Activated naive CD8-positive, alpha-beta T cell treated with anti-CD3 and anti-CD28 coated beads, Interleukin-2, amount 50 U/mL, for 24 hours (primary cell): ENCODE data around the gene IL17REL.

Experiments
- ATAC-seq: fragments of 150-1000 bp; cut with Tn5 transposase; one replicate; pipeline ENCODE4 v1.10.0; 2021
- DNase-seq: peaks from one replicate; pipeline ENCODE4 v3.0.0; 2021
- H3K27ac Mint-ChIP-seq: one replicate; pipeline ENCODE4 v1.8.0; 2021; ENCODE audit warnings: mild to moderate bottlenecking, mixed read lengths
- H3K27me3 Mint-ChIP-seq: one replicate; pipeline ENCODE4 v1.8.0; 2021; ENCODE audit warnings: mixed read lengths
- H3K36me3 Mint-ChIP-seq: one replicate; pipeline ENCODE4 v1.8.0; 2021; ENCODE audit warnings: low read depth, mixed read lengths
- H3K4me1 Mint-ChIP-seq: one replicate; pipeline ENCODE4 v1.8.0; 2021; ENCODE audit warnings: mixed read lengths
- H3K4me3 Mint-ChIP-seq: one replicate; pipeline ENCODE4 v1.8.0; 2021; ENCODE audit warnings: mild to moderate bottlenecking, moderate library complexity, mixed read lengths
- H3K9me3 Mint-ChIP-seq: one replicate; pipeline ENCODE4 v1.8.0; 2021; ENCODE audit warnings: mixed read lengths

Gene IL17REL

GRCh38 chr22:50008151-50009040 lies 4.2 kb downstream of the IL17REL start:
- H3K9me3 Mint-ChIP-seq, result no peaks in the 10 kb centered on the region
- no peaks in the 10 kb centered on the region for H3K36me3 Mint-ChIP-seq
- peaks cover 23% of the 10 kb centered on the region for H3K4me1 Mint-ChIP-seq
- H3K4me3 Mint-ChIP-seq, result no peak overlapping the region
- DNase-seq (no peak), ATAC-seq (no peak)
- no peak overlapping the region for H3K27ac Mint-ChIP-seq
- peaks cover 6% of the 10 kb centered on the region for H3K27me3 Mint-ChIP-seq

GRCh38 chr22:50007057-50007511 lies 5.5 kb downstream of the IL17REL start:
- DNase-seq (no peak), ATAC-seq (no peak)
- Mint-ChIP-seq H3K36me3 (no peaks in the 10 kb centered on the region), H3K9me3 (no peaks in the 10 kb centered on the region), H3K4me1 (peaks cover 21% of the 10 kb centered on the region), H3K27me3 (peaks cover 10% of the 10 kb centered on the region), H3K4me3 (no peak overlapping the region), H3K27ac (no peak overlapping the region)

GRCh38 chr22:50004918-50005317 lies 7.6 kb downstream of the IL17REL start:
- no peaks in the 10 kb centered on the region for H3K36me3 Mint-ChIP-seq
- no peak for ATAC-seq
- DNase-seq, result no peak
- no peaks in the 10 kb centered on the region for H3K9me3 Mint-ChIP-seq
- H3K4me1 Mint-ChIP-seq, result peaks cover 14% of the 10 kb centered on the region
- no peak overlapping the region for H3K4me3 Mint-ChIP-seq
- H3K27ac Mint-ChIP-seq, result no peak overlapping the region
- H3K27me3 Mint-ChIP-seq, result peaks cover 7% of the 10 kb centered on the region

GRCh38 chr22:50002791-50003190 lies 9.8 kb downstream of the IL17REL start:
- no peaks in the 10 kb centered on the region for H3K36me3 Mint-ChIP-seq
- peaks cover 12% of the 10 kb centered on the region for H3K27me3 Mint-ChIP-seq
- peaks cover 16% of the 10 kb centered on the region for H3K4me1 Mint-ChIP-seq
- no peak overlapping the region for H3K4me3 Mint-ChIP-seq
- H3K27ac Mint-ChIP-seq, result no peak overlapping the region
- ATAC-seq (no peak), DNase-seq (no peak)
- no peaks in the 10 kb centered on the region for H3K9me3 Mint-ChIP-seq

GRCh38 chr22:50001388-50002231 lies 11.0 kb downstream of the IL17REL start:
- peaks cover 16% of the 10 kb centered on the region for H3K4me1 Mint-ChIP-seq
- H3K27ac Mint-ChIP-seq, result no peak overlapping the region
- no peak for ATAC-seq
- H3K4me3 Mint-ChIP-seq, result no peak overlapping the region
- H3K9me3 Mint-ChIP-seq, result no peaks in the 10 kb centered on the region
- DNase-seq, result no peak
- no peaks in the 10 kb centered on the region for H3K36me3 Mint-ChIP-seq
- H3K27me3 Mint-ChIP-seq, result peaks cover 12% of the 10 kb centered on the region

GRCh38 chr22:50000587-50001387 lies 11.8 kb downstream of the IL17REL start:
- peaks cover 13% of the 10 kb centered on the region for H3K4me1 Mint-ChIP-seq
- H3K27me3 Mint-ChIP-seq, result peaks cover 12% of the 10 kb centered on the region
- H3K4me3 Mint-ChIP-seq, result no peak overlapping the region
- ATAC-seq (no peak), DNase-seq (no peak)
- no peaks in the 10 kb centered on the region for H3K9me3 Mint-ChIP-seq
- H3K36me3 Mint-ChIP-seq, result no peaks in the 10 kb centered on the region
- H3K27ac Mint-ChIP-seq, result no peak overlapping the region

- Mint-ChIP-seq H3K9me3 (no peaks in the 10 kb centered on the region), H3K36me3 (no peaks in the 10 kb centered on the region), H3K4me1 (peaks cover 11% of the 10 kb centered on the region), H3K27ac (no peak overlapping the region), H3K27me3 (peaks cover 12% of the 10 kb centered on the region), H3K4me3 (no peak overlapping the region)
- DNase-seq (no peak), ATAC-seq (no peak)
Measured at GRCh38 chr22:49999946-50000586, 12.5 kb downstream of the IL17REL start.

- Mint-ChIP-seq H3K4me1 (peaks cover 7% of the 10 kb centered on the region), H3K36me3 (no peaks in the 10 kb centered on the region), H3K4me3 (no peak overlapping the region), H3K27me3 (peaks cover 12% of the 10 kb centered on the region), H3K27ac (no peak overlapping the region), H3K9me3 (no peaks in the 10 kb centered on the region)
- ATAC-seq, result no peak
- no peak for DNase-seq
Measured at GRCh38 chr22:49999063-49999945, 13.3 kb downstream of the IL17REL start.

GRCh38 chr22:49998718-49999062 lies 13.9 kb downstream of the IL17REL start:
- Mint-ChIP-seq H3K4me3 (peak overlapping the region; percentile 3), H3K27me3 (peaks cover 12% of the 10 kb centered on the region)
- no peak for ATAC-seq

GRCh38 chr22:49997932-49998717 lies 14.4 kb downstream of the IL17REL start:
- peaks cover 12% of the 10 kb centered on the region for H3K27me3 Mint-ChIP-seq
- H3K9me3 Mint-ChIP-seq, result no peaks in the 10 kb centered on the region
- H3K36me3 Mint-ChIP-seq, result no peaks in the 10 kb centered on the region
- H3K4me1 Mint-ChIP-seq, result peaks cover 11% of the 10 kb centered on the region
- no peak for DNase-seq
- H3K4me3 Mint-ChIP-seq, result peak overlapping the region; percentile 3
- H3K27ac Mint-ChIP-seq, result no peak overlapping the region
- no peak for ATAC-seq

More at GRCh38 chr22:49998718-49999062, 13.9 kb downstream of the IL17REL start:
- peaks cover 7% of the 10 kb centered on the region for H3K4me1 Mint-ChIP-seq
- no peaks in the 10 kb centered on the region for H3K9me3 Mint-ChIP-seq
- no peaks in the 10 kb centered on the region for H3K36me3 Mint-ChIP-seq
- no peak for DNase-seq
- no peak overlapping the region for H3K27ac Mint-ChIP-seq

GRCh38 chr22:49997251-49997599 lies 15.3 kb downstream of the IL17REL start:
- no peak for DNase-seq
- ATAC-seq, result no peak
- Mint-ChIP-seq H3K4me3 (no peak overlapping the region), H3K27me3 (peaks cover 10% of the 10 kb centered on the region), H3K36me3 (peaks cover 1% of the 10 kb centered on the region), H3K27ac (no peak overlapping the region), H3K9me3 (no peaks in the 10 kb centered on the region), H3K4me1 (peaks cover 15% of the 10 kb centered on the region)

GRCh38 chr22:49996518-49997250 lies 15.9 kb downstream of the IL17REL start:
- H3K4me1 Mint-ChIP-seq, result peaks cover 15% of the 10 kb centered on the region
- no peak for ATAC-seq

More at GRCh38 chr22:49996518-49997250, 15.9 kb downstream of the IL17REL start:
- Mint-ChIP-seq H3K36me3 (peaks cover 1% of the 10 kb centered on the region), H3K9me3 (no peaks in the 10 kb centered on the region), H3K4me3 (no peak overlapping the region), H3K27ac (no peak overlapping the region), H3K27me3 (peaks cover 10% of the 10 kb centered on the region)
- DNase-seq, result no peak
